GM12878 (cell line): ENCODE results near the gene ASF1B. TPM values are rescaled to one million over a fixed set of nuclear protein-coding genes. Genes with fewer than 3 reads are reported as not detected.

Experiments
- ATAC-seq: fragments of 200-7000 bp; cut with Tn5 transposase; 3 replicates; pipeline ENCODE4 v1.9.1; 2020; ENCODE audit warnings: mild to moderate bottlenecking, moderate library complexity
- BruUV-seq: library from RNA; stranded (reverse); fragments of 400-500 nt; replicated peaks from 2 replicates; lab custom pipeline; 2021; lab: Mats Ljungman, UMichigan
- CTCF ChIA-PET: fragments of 300-600 bp; sonication (Branson Sonifier 250); formaldehyde crosslinking; extraction: SDS; loops from one replicate; lab custom pipeline; 2021; ENCODE audit warnings: inconsistent platforms; lab: Yijun Ruan, JAX
- POLR2A ChIA-PET: fragments of 350-600 bp; formaldehyde crosslinking; extraction: SDS; loops from one replicate; lab custom pipeline; 2021; ENCODE audit warnings: inconsistent platforms; lab: Charles Lee
- RAD21 ChIA-PET: fragments of 300-600 bp; sonication (Branson Sonifier 250); formaldehyde crosslinking; loops from one replicate; lab custom pipeline; 2023; ENCODE audit warnings: antibody characterized with exemption; ENCODE audit not compliant: unreplicated experiment; lab: Charles Lee
- SMC1A ChIA-PET: fragments of 300-600 bp; sonication (Branson Sonifier 250); formaldehyde crosslinking; loops from one replicate; lab custom pipeline; 2023; ENCODE audit not compliant: unreplicated experiment, uncharacterized antibody; lab: Charles Lee
- DNase-seq: peaks from one replicate; pipeline ENCODE4 v3.0.0-alpha.2; 2011; ENCODE audit warnings: low read depth, low spot score
- FAIRE-seq: peaks from 3 replicates; lab custom pipeline; 2011; peaks lifted over from hg19 to GRCh38; lab: Jason Lieb, UNC
- H2AFZ ChIP-seq: 2 replicates; pipeline ENCODE4 v1.6.0; 2011; ENCODE audit warnings: low read depth, low read length, control low read depth; ENCODE audit not compliant: control insufficient read depth
- H3K27ac ChIP-seq: 2 replicates; pipeline ENCODE4 v1.5.1; 2011; ENCODE audit warnings: control low read depth; ENCODE audit not compliant: control insufficient read depth, insufficient read depth
- H3K27me3 ChIP-seq, 2 experiments: replicated peaks in 1 of 2; 2 replicates each; pipeline versions ENCODE4 v1.6.0 to v1.6.1; 2011; ENCODE audit warnings: low read length in 1 of 2; ENCODE audit not compliant: control insufficient read depth in 2 of 2, insufficient read depth in 2 of 2
- H3K36me3 ChIP-seq, 2 experiments: 2 replicates each; pipeline ENCODE4 v1.5.1; 2011; ENCODE audit warnings: low read length in 1 of 2; ENCODE audit not compliant: control insufficient read depth in 2 of 2, insufficient read depth in 2 of 2
- H3K4me1 ChIP-seq: 2 replicates; pipeline ENCODE4 v1.6.1; 2011; ENCODE audit warnings: mild to moderate bottlenecking, low read length, moderate library complexity, mixed read lengths; ENCODE audit not compliant: control insufficient read depth, insufficient read depth
- H3K4me2 ChIP-seq: 2 replicates; pipeline ENCODE4 v1.6.0; 2011; ENCODE audit warnings: control low read depth; ENCODE audit not compliant: control insufficient read depth, insufficient read depth
- H3K4me3 ChIP-seq: fragments of 200-600 bp; sonication (generic); 2 replicates; pipeline ENCODE4 v1.5.1; 2016
- H3K79me2 ChIP-seq: 2 replicates; pipeline ENCODE4 v1.6.0; 2011; ENCODE audit warnings: low read length; ENCODE audit not compliant: control insufficient read depth, insufficient read depth
- H3K9ac ChIP-seq: 2 replicates; pipeline ENCODE4 v1.8.0; 2011; ENCODE audit warnings: low read length, control low read depth, mixed read lengths; ENCODE audit not compliant: control insufficient read depth, insufficient read depth
- H3K9me3 ChIP-seq: replicated peaks from 3 replicates; pipeline ENCODE4 v1.5.1; 2011; ENCODE audit warnings: mild to moderate bottlenecking, low read length; ENCODE audit not compliant: control insufficient read depth, insufficient read depth
- H4K20me1 ChIP-seq: 2 replicates; pipeline ENCODE4 v1.6.0; 2011; ENCODE audit not compliant: control insufficient read depth, insufficient read depth
- E2F4 ChIP-seq: IDR thresholded peaks from 2 replicates; pipeline ENCODE4 v1.6.1; 2012; ENCODE audit warnings: low read depth, low read length, improper control_type of control experiment
- FOS ChIP-seq: IDR thresholded peaks from 3 replicates; pipeline ENCODE4 v1.6.1; 2011; ENCODE audit warnings: borderline replicate concordance; ENCODE audit not compliant: insufficient read length; ENCODE audit errors: extremely low read depth
- HCFC1 ChIP-seq: fragments of 150-350 bp; IDR thresholded peaks from 2 replicates; pipeline ENCODE4 v1.6.1; 2014; ENCODE audit warnings: low read length
- KLF5 ChIP-seq: fragments of 450-650 bp; IDR thresholded peaks from 2 replicates; pipeline ENCODE4 v1.6.1; 2014; ENCODE audit warnings: mild to moderate bottlenecking; ENCODE audit not compliant: partially characterized antibody
- MYB ChIP-seq: fragments of 150-350 bp; IDR thresholded peaks from 2 replicates; pipeline ENCODE4 v1.6.1; 2014; ENCODE audit warnings: mild to moderate bottlenecking, low read depth, low read length, borderline replicate concordance
- MYC ChIP-seq: IDR thresholded peaks from 2 replicates; pipeline ENCODE4 v1.6.1; 2011; ENCODE audit warnings: mild to moderate bottlenecking, low read length, moderate library complexity, inconsistent platforms; ENCODE audit not compliant: insufficient read depth, insufficient replicate concordance, insufficient read length, severe bottlenecking
- POLR2AphosphoS5 ChIP-seq: IDR thresholded peaks from 2 replicates; pipeline ENCODE4 v1.6.1; 2011; ENCODE audit warnings: mild to moderate bottlenecking, low read length, inconsistent platforms
- REST ChIP-seq: IDR thresholded peaks from 2 replicates; pipeline ENCODE4 v1.6.1; 2012; ENCODE audit warnings: mild to moderate bottlenecking, low read depth, low read length
- RUNX3 ChIP-seq: IDR thresholded peaks from 2 replicates; pipeline ENCODE4 v1.6.1; 2012; ENCODE audit warnings: low read length, inconsistent platforms
- SPI1 ChIP-seq: IDR thresholded peaks from 2 replicates; pipeline ENCODE4 v1.6.1; 2011; ENCODE audit warnings: low read depth, mild to moderate bottlenecking, low read length, moderate library complexity, borderline replicate concordance; ENCODE audit not compliant: insufficient read depth
- SUPT20H ChIP-seq: IDR thresholded peaks from 2 replicates; pipeline ENCODE4 v1.6.1; 2011; ENCODE audit warnings: low read depth, mild to moderate bottlenecking, low read length, moderate library complexity, borderline replicate concordance; ENCODE audit not compliant: control insufficient read depth
- SUZ12 ChIP-seq: fragments of 200-600 bp; sonication (generic); IDR thresholded peaks from one replicate; pipeline ENCODE4 v1.6.1; 2018; ENCODE audit warnings: antibody characterized with exemption, mild to moderate bottlenecking; ENCODE audit not compliant: unreplicated experiment
- TBL1XR1 ChIP-seq: IDR thresholded peaks from 2 replicates; pipeline ENCODE4 v1.6.1; 2012; ENCODE audit warnings: low read depth, low read length, improper control_type of control experiment
- WGBS: methylation state at CpG from one replicate; pipeline ENCODE4 v1.1.6; 2016; ENCODE audit warnings: low lambda C conversion rate; ENCODE audit not compliant: insufficient replicate concordance, insufficient coverage; ENCODE audit errors: missing lambda C conversion rate; 5-methylcytosine and 5-hydroxymethylcytosine counted together
- in situ Hi-C: fragments of 300-500 bp; cut with MboI; formaldehyde crosslinking; loops from 9 replicates; pipeline ENCODE4 v1.14.3; 2018; ENCODE audit warnings: mixed read lengths
- intact Hi-C: fragments of 100-400 bp; cut with micrococcal nuclease; formaldehyde crosslinking; loops from one replicate; pipeline ENCODE4 v1.14.2; 2022; ENCODE audit not compliant: unreplicated experiment
- polyA plus RNA-seq, 11 experiments: library from polyadenylated mRNA; depleted of rRNA in 4 of 11; unstranded in 6 of 11; stranded (reverse) in 5 of 11; fragments of >200 nt; fragmentation: Nextera tagmentation in 4 of 11; fragmentation: Illumina TruSeq in 1 of 11; extraction: Ambion mirVana in 4 of 11; extraction: Trizol in 1 of 11; gene quantifications; 1 replicate in 1 of 11; 2 replicates in 10 of 11; pipeline versions ENCODE4 v1.2.1 to v1.2.3, GENCODE V29; 2011 to 2016; ENCODE audit warnings: inconsistent platforms in 2 of 11, missing spikeins in 2 of 11, low read depth in 1 of 11
- total RNA-seq, 4 experiments: library from RNA; depleted of rRNA in 3 of 4; stranded (reverse); fragments of >200 nt in 3 of 4; fragmentation: Illumina TruSeq in 1 of 4; extraction: Trizol in 1 of 4; gene quantifications; 2 replicates each; pipeline versions ENCODE4 v1.2.1 to v1.2.3, GENCODE V29; 2013 to 2021

ASF1B gene
- total and polyA plus RNA-seq, 10 of the 15 experiments (the other 5 are each of a cell fraction or from before 2014, with no cell fraction given), result 10.4 to 217 (median 90.2) TPM

- CTCF ChIA-PET, result interaction anchor here (0.6 to 1.7 kb wide), 7 partner anchors 9 to 203 kb away, joined by 3 to 6 read pairs (median 3); partner anchors contain the start of gene ASF1B
- no peaks in the 10 kb centered on the region for H3K36me3 ChIP-seq
- intact Hi-C loops (no loop called here), in situ Hi-C loops (no loop called here)
- SMC1A ChIA-PET, result interaction anchor here (1.4 kb wide), 1 partner anchor 9 kb away, joined by 5 read pairs; the partner anchor contains the start of gene ASF1B
- H2AFZ ChIP-seq, result no peak overlapping the region
- RAD21 ChIA-PET, result interaction anchor here (1.2 kb wide), 1 partner anchor 9 kb away, joined by 4 read pairs; the partner anchor contains the start of gene ASF1B
- H4K20me1 ChIP-seq, result no peaks in the 10 kb centered on the region
- H3K79me2 ChIP-seq, result no peaks in the 10 kb centered on the region
- H3K4me1 ChIP-seq, result peaks cover 6% of the 10 kb centered on the region; the same call in 1 of the 2 replicates
- H3K27me3 ChIP-seq, result no peaks in the 10 kb centered on the region
- POLR2A ChIA-PET, result no interaction called here
- no peak overlapping the region for H3K27ac ChIP-seq
- 81% methylated on average over 6 of the region's 6 CpGs for WGBS
- BruUV-seq, result no TSS peak
- no peak for ATAC-seq
- FAIRE-seq, result no peak
- no peak for TF ChIP-seq MYC
- no peak for TF ChIP-seq TBL1XR1
- TF ChIP-seq REST, result no peak
- no peak for TF ChIP-seq FOS
- TF ChIP-seq MYB, result no peak
- TF ChIP-seq HCFC1, result no peak
- TF ChIP-seq KLF5, result no peak
- TF ChIP-seq SPI1, result no peak
- TF ChIP-seq SUPT20H, result no peak
- no peak for TF ChIP-seq POLR2AphosphoS5
- no peak for TF ChIP-seq E2F4
- no peak for TF ChIP-seq SUZ12
- no peak for TF ChIP-seq RUNX3
- TF ChIP-seq, all 136 proteins: peak for 0
- H3K4me2 ChIP-seq, result no peak overlapping the region
- H3K4me3 ChIP-seq, result no peak overlapping the region
- DNase-seq, result no peak
- H3K9me3 ChIP-seq, result no peaks in the 10 kb centered on the region
- H3K9ac ChIP-seq, result no peak overlapping the region
Measured at GRCh38 chr19:14145381-14145780, 9.0 kb upstream of the ASF1B start.
